Body of pancreas (tissue), 4 donors: ENCODE measurements around the gene CRYBG3.
"Not testable (repeated sequence)": the region's sequence is repeated elsewhere in the genome, so short reads cannot be mapped to it uniquely, and the experiment has no call there.

ENCODE experiments used
- CTCF ChIP-seq, 7 experiments: fragments of 450-650 bp in 4 of 7; fragments of 200-600 bp in 3 of 7; sonication (generic) in 3 of 7; IDR thresholded peaks; one replicate each; pipeline ENCODE4 v1.5.1; 2016 to 2019; ENCODE audit warnings: antibody characterized with exemption in 7 of 7
- POLR2A ChIP-seq, 3 donors: fragments of 450-650 bp; IDR thresholded peaks; one replicate each; pipeline ENCODE4 v1.6.1; 2016; ENCODE audit warnings: antibody characterized with exemption in 3 of 3, mild to moderate bottlenecking in 2 of 3

GRCh38 chr3:97833184-97833583, 11.4 kb downstream of the CRYBG3 start:
- not testable (repeated sequence) for TF ChIP-seq CTCF, POLR2A (IDR thresholded peaks at IDR 0.05)
